Testis (tissue), 2 donors: ENCODE data around the gene GPC3.

Experiments used
- CTCF ChIP-seq, 3 experiments: fragments of 450-650 bp in 2 of 3; fragments of 200-600 bp in 1 of 3; sonication (generic) in 1 of 3; IDR thresholded peaks; one replicate each; pipeline ENCODE4 v1.5.1; 2016 to 2019; ENCODE audit warnings: antibody characterized with exemption in 3 of 3, mild to moderate bottlenecking in 2 of 3, moderate library complexity in 1 of 3
- POLR2A ChIP-seq: fragments of 450-650 bp; IDR thresholded peaks from one replicate; pipeline ENCODE4 v1.6.1; 2017; ENCODE audit warnings: antibody characterized with exemption, mild to moderate bottlenecking, moderate library complexity

DNA sequence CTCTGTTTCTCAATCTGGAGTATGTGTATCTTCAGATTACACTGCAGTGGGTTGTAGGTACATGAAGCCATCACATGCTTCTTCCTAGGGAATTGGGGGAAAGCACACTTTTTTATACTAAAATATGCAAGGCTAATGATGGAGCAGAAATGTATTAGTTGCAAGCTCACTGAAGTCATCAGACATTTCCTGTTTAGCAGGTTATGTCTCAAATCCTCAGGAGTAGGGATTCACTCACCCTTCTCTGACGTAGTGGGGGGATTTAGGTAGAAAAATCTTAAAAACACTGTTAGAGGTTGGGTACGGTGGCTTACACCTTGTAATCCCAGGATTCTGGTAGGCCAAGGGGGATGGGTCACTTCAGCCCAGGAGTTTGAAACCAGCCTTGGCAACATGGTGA, 441.7 kb downstream of the GPC3 start:
- TF ChIP-seq CTCF (IDR thresholded peaks at IDR 0.05), result no peak
- no peak for TF ChIP-seq POLR2A
